ENCODE results near the gene PREP. TPM values are rescaled to one million over a fixed set of nuclear protein-coding genes. Genes with fewer than 3 reads are reported as not detected.
"Not testable (repeated sequence)": the region's sequence is repeated elsewhere in the genome, so short reads cannot be mapped to it uniquely, and the experiment has no call there.

Gene PREP
- total RNA-seq, 2 experiments from 2014 or later = 43.7 to 44.3 TPM

GRCh38 chr6:105428342-105428957 lies 25.6 kb upstream of the PREP start:
- peaks cover 5% of the 10 kb centered on the region for H3K27me3 Mint-ChIP-seq
- no peak overlapping the region for H3K4me3 Mint-ChIP-seq
- POLR2A ChIA-PET = no interaction called here
- no peak overlapping the region for H3K27ac Mint-ChIP-seq
- H3K4me1 Mint-ChIP-seq = peaks cover 6% of the 10 kb centered on the region
- CTCF ChIA-PET = no interaction called here
- no peak for DNase-seq
- H3K9me3 Mint-ChIP-seq = no peaks in the 10 kb centered on the region
- H3K36me3 Mint-ChIP-seq (ENCODE audit: low read depth) = no peaks in the 10 kb centered on the region

- H3K27me3 Mint-ChIP-seq = peaks cover 8% of the 10 kb centered on the region
- CTCF ChIA-PET = interaction anchor here (2.5 kb wide), 1 partner anchor 336 kb away, joined by 23 read pairs; no protein-coding TSS in a partner anchor
- no peak overlapping the region for H3K27ac Mint-ChIP-seq
- H3K9me3 Mint-ChIP-seq = no peaks in the 10 kb centered on the region
- POLR2A ChIA-PET = no interaction called here
- H3K4me1 Mint-ChIP-seq = peaks cover 3% of the 10 kb centered on the region
- peak; percentile 69 for DNase-seq
- H3K36me3 Mint-ChIP-seq (ENCODE audit: low read depth) = no peaks in the 10 kb centered on the region
- no peak overlapping the region for H3K4me3 Mint-ChIP-seq
Observed at GRCh38 chr6:105424175-105424783, 21.4 kb upstream of the PREP start.

GRCh38 chr6:105416971-105417370 lies 14.1 kb upstream of the PREP start:
- CTCF ChIA-PET; DNase-seq; POLR2A ChIA-PET; H3K4me1 Mint-ChIP-seq; H3K36me3 Mint-ChIP-seq (ENCODE audit: low read depth); H3K27ac Mint-ChIP-seq; H3K4me3 Mint-ChIP-seq: not testable (repeated sequence)
- Mint-ChIP-seq H3K9me3 (peaks cover 29% of the 10 kb centered on the region), H3K27me3 (peaks cover 55% of the 10 kb centered on the region)

GRCh38 chr6:105409734-105410133 lies 6.9 kb upstream of the PREP start:
- DNase-seq = no peak
- Mint-ChIP-seq H3K4me1 (no peaks in the 10 kb centered on the region), H3K9me3 (peaks cover 13% of the 10 kb centered on the region), H3K4me3 (no peak overlapping the region), H3K27me3 (peaks cover 42% of the 10 kb centered on the region), H3K27ac (no peak overlapping the region), H3K36me3 (ENCODE audit: low read depth) (no peaks in the 10 kb centered on the region)
- CTCF ChIA-PET = no interaction called here
- POLR2A ChIA-PET = no interaction called here

- CTCF ChIA-PET = interaction anchor here (0.6 to 3.0 kb wide), 25 partner anchors 8 to 933 kb away, joined by 3 to 14 read pairs (median 4); no protein-coding TSS in a partner anchor
- Mint-ChIP-seq H3K27me3 (peaks cover 10% of the 10 kb centered on the region), H3K36me3 (ENCODE audit: low read depth) (peaks cover 2% of the 10 kb centered on the region), H3K4me3 (peak overlapping the region; percentile 92), H3K27ac (peak overlapping the region; percentile 75), H3K9me3 (no peaks in the 10 kb centered on the region), H3K4me1 (peaks cover 59% of the 10 kb centered on the region)
- peak; percentile 41 for DNase-seq
- POLR2A ChIA-PET = interaction anchor here (0.9 to 1.6 kb wide), 5 partner anchors 12 to 923 kb away, joined by 3 to 8 read pairs (median 3); partner anchors contain the start of gene ATG5
Observed at GRCh38 chr6:105402090-105402938, 568 bp downstream of the PREP start.

- H3K9me3 Mint-ChIP-seq = no peaks in the 10 kb centered on the region
- H3K27ac Mint-ChIP-seq = no peak overlapping the region
- peaks cover 59% of the 10 kb centered on the region for H3K4me1 Mint-ChIP-seq
- POLR2A ChIA-PET = interaction anchor here (0.9 to 1.6 kb wide), 2 partner anchors 11 to 924 kb away, joined by 3 to 8 read pairs; partner anchors contain the start of gene ATG5
- H3K27me3 Mint-ChIP-seq = peaks cover 7% of the 10 kb centered on the region
- DNase-seq = no peak
- H3K36me3 Mint-ChIP-seq (ENCODE audit: low read depth) = peaks cover 5% of the 10 kb centered on the region
- CTCF ChIA-PET = interaction anchor here (0.6 to 3.0 kb wide), 5 partner anchors 38 to 324 kb away, joined by 3 to 10 read pairs (median 4); no protein-coding TSS in a partner anchor
- peak overlapping the region; percentile 92 for H3K4me3 Mint-ChIP-seq
Observed at GRCh38 chr6:105401247-105402089, 1.4 kb downstream of the PREP start.

GRCh38 chr6:105400501-105400900 lies 2.4 kb downstream of the PREP start:
- ChIA-PET CTCF (interaction anchor here (1.8 to 3.0 kb wide), 2 partner anchors 83 to 312 kb away, joined by 9 to 10 read pairs; no protein-coding TSS in a partner anchor), POLR2A (no interaction called here)
- no peak for DNase-seq
- no peak overlapping the region for H3K27ac Mint-ChIP-seq
- peaks cover 59% of the 10 kb centered on the region for H3K4me1 Mint-ChIP-seq
- no peaks in the 10 kb centered on the region for H3K9me3 Mint-ChIP-seq
- H3K36me3 Mint-ChIP-seq (ENCODE audit: low read depth) = peaks cover 15% of the 10 kb centered on the region
- peaks cover 4% of the 10 kb centered on the region for H3K27me3 Mint-ChIP-seq
- no peak overlapping the region for H3K4me3 Mint-ChIP-seq

GRCh38 chr6:105398859-105399258 lies 4.0 kb downstream of the PREP start:
- CTCF ChIA-PET = interaction anchor here (1.2 kb wide), 1 partner anchor 13 kb away, joined by 3 read pairs; no protein-coding TSS in a partner anchor
- Mint-ChIP-seq H3K36me3 (ENCODE audit: low read depth) (peaks cover 22% of the 10 kb centered on the region), H3K27me3 (no peaks in the 10 kb centered on the region), H3K4me3 (no peak overlapping the region), H3K4me1 (peaks cover 52% of the 10 kb centered on the region), H3K9me3 (no peaks in the 10 kb centered on the region), H3K27ac (no peak overlapping the region)
- no peak for DNase-seq
- POLR2A ChIA-PET = no interaction called here

GRCh38 chr6:105397987-105398386 lies 4.9 kb downstream of the PREP start:
- DNase-seq = no peak

GRCh38 chr6:105391705-105392104 lies 11.2 kb downstream of the PREP start:
- no peak for DNase-seq
- Mint-ChIP-seq H3K36me3 (ENCODE audit: low read depth) (peaks cover 28% of the 10 kb centered on the region), H3K4me3 (no peak overlapping the region), H3K27me3 (no peaks in the 10 kb centered on the region), H3K4me1 (no peaks in the 10 kb centered on the region), H3K27ac (no peak overlapping the region), H3K9me3 (no peaks in the 10 kb centered on the region)
- ChIA-PET POLR2A (interaction anchor here (1.5 kb wide), 1 partner anchor 10 kb away, joined by 3 read pairs; no protein-coding TSS in a partner anchor), CTCF (interaction anchor here (1.2 kb wide), 1 partner anchor 11 kb away, joined by 3 read pairs; the partner anchor contains the start of gene PREP)

More at GRCh38 chr6:105397987-105398386, 4.9 kb downstream of the PREP start:
- ChIA-PET POLR2A (no interaction called here), CTCF (no interaction called here)
- Mint-ChIP-seq H3K9me3 (no peaks in the 10 kb centered on the region), H3K4me1 (peaks cover 47% of the 10 kb centered on the region), H3K27ac (peak overlapping the region; percentile 47), H3K27me3 (no peaks in the 10 kb centered on the region), H3K4me3 (no peak overlapping the region), H3K36me3 (ENCODE audit: low read depth) (peaks cover 22% of the 10 kb centered on the region)

GRCh38 chr6:105389543-105389942 lies 13.3 kb downstream of the PREP start:
- Mint-ChIP-seq H3K27ac (no peak overlapping the region), H3K4me3 (no peak overlapping the region), H3K36me3 (ENCODE audit: low read depth) (peaks cover 19% of the 10 kb centered on the region), H3K27me3 (no peaks in the 10 kb centered on the region), H3K4me1 (peaks cover under 1% of the 10 kb centered on the region), H3K9me3 (no peaks in the 10 kb centered on the region)
- POLR2A ChIA-PET = no interaction called here
- no peak for DNase-seq
- CTCF ChIA-PET = interaction anchor here (1.5 to 1.9 kb wide), 2 partner anchors 13 to 302 kb away, joined by 4 read pairs; partner anchors contain the start of gene PREP

- no peaks in the 10 kb centered on the region for H3K27me3 Mint-ChIP-seq
- H3K4me3 Mint-ChIP-seq = no peak overlapping the region
- H3K9me3 Mint-ChIP-seq = no peaks in the 10 kb centered on the region
- POLR2A ChIA-PET = no interaction called here
- H3K27ac Mint-ChIP-seq = no peak overlapping the region
- H3K36me3 Mint-ChIP-seq (ENCODE audit: low read depth) = peaks cover 29% of the 10 kb centered on the region
- CTCF ChIA-PET = interaction anchor here (1.5 kb wide), 1 partner anchor 14 kb away, joined by 4 read pairs; the partner anchor contains the start of gene PREP
- no peak for DNase-seq
- peaks cover 12% of the 10 kb centered on the region for H3K4me1 Mint-ChIP-seq
Observed at GRCh38 chr6:105388392-105388791, 14.5 kb downstream of the PREP start.
